Body of pancreas (tissue), 4 donors: Measurements from ENCODE around the gene ATF7.

ENCODE experiments used
- CTCF ChIP-seq, 7 experiments: fragments of 450-650 bp in 4 of 7; fragments of 200-600 bp in 3 of 7; sonication (generic) in 3 of 7; IDR thresholded peaks; one replicate each; pipeline ENCODE4 v1.5.1; 2016 to 2019; ENCODE audit warnings: antibody characterized with exemption in 7 of 7
- POLR2A ChIP-seq, 3 donors: fragments of 450-650 bp; IDR thresholded peaks; one replicate each; pipeline ENCODE4 v1.6.1; 2016; ENCODE audit warnings: antibody characterized with exemption in 3 of 3, mild to moderate bottlenecking in 2 of 3

DNA sequence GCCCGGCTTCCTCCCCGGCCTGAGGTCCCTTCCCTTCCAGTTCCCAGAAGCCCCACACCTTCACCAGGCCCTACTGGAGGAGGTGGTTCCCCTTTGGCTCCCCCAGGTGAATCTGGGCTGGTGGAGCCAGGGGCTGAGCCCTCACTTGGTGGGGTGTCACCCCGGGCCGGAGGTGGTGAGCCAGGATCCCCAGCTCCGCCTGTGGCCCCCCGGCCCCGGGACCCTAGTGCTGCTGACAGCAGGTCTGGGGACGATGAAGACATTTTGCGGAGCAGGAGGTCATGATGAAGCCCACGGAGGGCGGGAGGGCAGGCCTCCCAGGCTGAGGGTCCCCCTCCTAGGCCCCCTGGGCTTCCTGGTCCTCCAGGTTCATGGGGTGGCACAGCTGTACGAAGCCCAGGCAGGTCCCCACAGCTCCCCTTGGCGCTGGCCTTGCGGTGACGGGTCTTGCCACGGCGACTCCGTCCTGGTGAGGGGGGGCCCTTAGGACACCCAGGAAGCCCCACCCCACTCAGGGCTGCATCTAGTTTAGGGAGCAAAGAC lies 143.5 kb downstream of the ATF7 start:
- TF ChIP-seq CTCF (IDR thresholded peaks at IDR 0.05) (no peak), POLR2A (IDR thresholded peaks at IDR 0.05) (no peak)
